ENCODE data around the gene CAST. TPM values are rescaled to one million over a fixed set of nuclear protein-coding genes. Genes with fewer than 3 reads are reported as not detected.

The CAST gene
- polyA plus RNA-seq, 1 experiment: 191 TPM

DNA sequence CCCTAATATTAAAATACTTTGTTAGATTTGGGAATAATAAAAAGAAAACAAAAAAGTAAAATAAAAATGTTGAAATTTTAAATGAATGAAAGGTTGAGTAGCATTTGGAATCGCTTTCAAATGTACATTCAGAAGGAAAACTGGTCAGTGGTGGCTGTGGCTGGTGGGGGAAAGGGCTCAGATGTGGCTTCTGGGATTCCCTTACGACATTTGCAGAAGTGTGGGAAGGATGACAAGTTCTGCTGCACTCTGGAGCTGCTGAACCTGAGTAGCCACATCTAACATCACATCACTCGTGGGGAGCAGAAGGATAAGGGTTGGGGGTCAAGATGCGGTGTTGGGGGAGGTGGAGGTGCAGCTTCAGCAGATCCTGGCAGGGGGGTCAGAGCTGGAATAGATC lies 25.6 kb upstream of the CAST start:
- POLR2A ChIA-PET: interaction anchor here (0.6 kb wide), 1 partner anchor 25 kb away, joined by 5 read pairs; no protein-coding TSS in a partner anchor

DNA sequence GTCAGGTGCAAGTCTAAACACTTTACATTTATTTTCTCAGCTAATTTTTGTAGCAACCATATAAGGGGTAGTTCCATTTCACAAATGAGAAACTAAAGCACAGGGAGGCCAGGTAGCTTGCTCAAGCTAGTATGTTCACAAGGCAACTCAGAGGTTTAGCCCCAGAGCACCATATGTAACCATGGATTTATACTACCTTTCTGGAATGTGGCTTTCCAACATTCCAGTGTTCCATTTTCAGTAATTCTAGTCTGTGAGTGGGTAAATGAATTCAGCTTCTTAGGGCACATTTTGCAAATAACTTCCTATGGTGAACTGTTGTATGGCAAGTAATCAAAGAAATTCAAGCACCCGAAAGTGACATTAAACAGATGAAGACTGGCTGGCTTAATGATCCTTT lies 25.0 kb upstream of the CAST start:
- no peak for DNase-seq (ENCODE audit: low read depth, low spot score)
- Histone ChIP-seq H3K4me3 (ENCODE audit: low read depth, low read length) (no peak overlapping the region), H3K27me3 (ENCODE audit: control insufficient read depth, insufficient read depth, low read length) (no peaks in the 10 kb centered on the region), H3K9me3 (ENCODE audit: control insufficient read depth, insufficient read depth, low read length) (no peaks in the 10 kb centered on the region), H3K27ac (ENCODE audit: low read depth, low read length) (no peak overlapping the region)
- TF ChIP-seq, protein P1, sequence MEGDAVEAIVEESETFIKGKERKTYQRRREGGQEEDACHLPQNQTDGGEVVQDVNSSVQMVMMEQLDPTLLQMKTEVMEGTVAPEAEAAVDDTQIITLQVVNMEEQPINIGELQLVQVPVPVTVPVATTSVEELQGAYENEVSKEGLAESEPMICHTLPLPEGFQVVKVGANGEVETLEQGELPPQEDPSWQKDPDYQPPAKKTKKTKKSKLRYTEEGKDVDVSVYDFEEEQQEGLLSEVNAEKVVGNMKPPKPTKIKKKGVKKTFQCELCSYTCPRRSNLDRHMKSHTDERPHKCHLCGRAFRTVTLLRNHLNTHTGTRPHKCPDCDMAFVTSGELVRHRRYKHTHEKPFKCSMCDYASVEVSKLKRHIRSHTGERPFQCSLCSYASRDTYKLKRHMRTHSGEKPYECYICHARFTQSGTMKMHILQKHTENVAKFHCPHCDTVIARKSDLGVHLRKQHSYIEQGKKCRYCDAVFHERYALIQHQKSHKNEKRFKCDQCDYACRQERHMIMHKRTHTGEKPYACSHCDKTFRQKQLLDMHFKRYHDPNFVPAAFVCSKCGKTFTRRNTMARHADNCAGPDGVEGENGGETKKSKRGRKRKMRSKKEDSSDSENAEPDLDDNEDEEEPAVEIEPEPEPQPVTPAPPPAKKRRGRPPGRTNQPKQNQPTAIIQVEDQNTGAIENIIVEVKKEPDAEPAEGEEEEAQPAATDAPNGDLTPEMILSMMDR (IDR thresholded peaks at IDR 0.05; ENCODE audit: low read depth, low read length): no peak
- POLR2A ChIA-PET: no interaction called here
- CTCF ChIA-PET: interaction anchor here (1.2 kb wide), 1 partner anchor 292 kb away, joined by 4 read pairs; no protein-coding TSS in a partner anchor

More for the DNA sequence above, 25.6 kb upstream of the CAST start:
- no peaks in the 10 kb centered on the region for H3K27me3 ChIP-seq (ENCODE audit: control insufficient read depth, insufficient read depth, low read length)
- DNase-seq (ENCODE audit: low read depth, low spot score): no peak
- H3K27ac ChIP-seq (ENCODE audit: low read depth, low read length): no peak overlapping the region
- CTCF ChIA-PET: no interaction called here
- H3K4me3 ChIP-seq (ENCODE audit: low read depth, low read length): no peak overlapping the region
- H3K9me3 ChIP-seq (ENCODE audit: control insufficient read depth, insufficient read depth, low read length): no peaks in the 10 kb centered on the region
- TF ChIP-seq, protein P1 (IDR thresholded peaks at IDR 0.05; ENCODE audit: low read depth, low read length): no peak

DNA sequence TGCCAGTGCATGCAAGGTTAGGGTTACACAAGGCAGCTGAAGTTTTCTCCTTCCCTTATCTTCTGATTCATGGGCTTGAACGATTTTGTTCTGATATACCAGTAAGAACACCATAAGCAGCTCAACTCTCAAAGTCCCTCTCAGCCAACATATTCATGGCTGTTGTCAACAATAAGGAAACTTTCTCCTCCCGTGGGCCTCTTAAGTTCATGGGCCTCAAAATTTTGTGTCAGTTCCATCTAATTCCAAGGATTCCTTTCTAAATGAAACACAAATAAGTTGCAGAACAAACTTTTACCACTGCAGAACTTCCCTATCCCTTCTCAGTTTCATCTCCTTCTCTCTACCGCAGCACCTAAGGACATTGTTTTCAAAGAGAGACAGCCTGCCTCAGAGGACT lies 23.6 kb upstream of the CAST start:
- POLR2A ChIA-PET: no interaction called here
- Histone ChIP-seq H3K9me3 (ENCODE audit: control insufficient read depth, insufficient read depth, low read length) (no peaks in the 10 kb centered on the region), H3K27ac (ENCODE audit: low read depth, low read length) (no peak overlapping the region), H3K27me3 (ENCODE audit: control insufficient read depth, insufficient read depth, low read length) (no peaks in the 10 kb centered on the region), H3K4me3 (ENCODE audit: low read depth, low read length) (no peak overlapping the region)
- TF ChIP-seq, protein P1 (IDR thresholded peaks at IDR 0.05; ENCODE audit: low read depth, low read length): no peak
- CTCF ChIA-PET: no interaction called here
- no peak for DNase-seq (ENCODE audit: low read depth, low spot score)

DNA sequence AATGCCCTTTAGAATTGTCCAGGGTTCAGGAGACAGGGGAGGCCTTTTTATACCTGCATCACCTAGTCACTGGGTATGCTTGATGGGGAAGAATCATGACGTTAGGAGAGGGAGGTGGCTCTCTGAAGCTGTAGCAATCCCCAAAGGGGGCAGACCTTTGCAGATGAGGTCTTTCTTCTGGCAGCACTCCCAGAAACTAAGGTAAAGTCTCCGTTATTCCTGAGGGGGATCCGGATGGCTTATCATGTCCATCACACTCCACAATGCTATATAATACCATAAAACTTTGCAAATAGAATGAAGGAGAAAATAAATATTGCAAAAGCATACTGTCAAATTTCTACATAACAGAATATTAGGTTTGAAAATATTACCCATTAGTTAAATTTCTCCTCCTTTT lies 21.5 kb upstream of the CAST start:
- TF ChIP-seq, protein P1 (IDR thresholded peaks at IDR 0.05; ENCODE audit: low read depth, low read length): no peak
- ChIA-PET POLR2A (interaction anchor here (0.5 kb wide), 1 partner anchor 363 kb away, joined by 3 read pairs; no protein-coding TSS in a partner anchor), CTCF (no interaction called here)
- DNase-seq (ENCODE audit: low read depth, low spot score): no peak
- no peak overlapping the region for H3K27ac ChIP-seq (ENCODE audit: low read depth, low read length)
- H3K9me3 ChIP-seq (ENCODE audit: control insufficient read depth, insufficient read depth, low read length): no peaks in the 10 kb centered on the region
- no peaks in the 10 kb centered on the region for H3K27me3 ChIP-seq (ENCODE audit: control insufficient read depth, insufficient read depth, low read length)
- no peak overlapping the region for H3K4me3 ChIP-seq (ENCODE audit: low read depth, low read length)

DNA sequence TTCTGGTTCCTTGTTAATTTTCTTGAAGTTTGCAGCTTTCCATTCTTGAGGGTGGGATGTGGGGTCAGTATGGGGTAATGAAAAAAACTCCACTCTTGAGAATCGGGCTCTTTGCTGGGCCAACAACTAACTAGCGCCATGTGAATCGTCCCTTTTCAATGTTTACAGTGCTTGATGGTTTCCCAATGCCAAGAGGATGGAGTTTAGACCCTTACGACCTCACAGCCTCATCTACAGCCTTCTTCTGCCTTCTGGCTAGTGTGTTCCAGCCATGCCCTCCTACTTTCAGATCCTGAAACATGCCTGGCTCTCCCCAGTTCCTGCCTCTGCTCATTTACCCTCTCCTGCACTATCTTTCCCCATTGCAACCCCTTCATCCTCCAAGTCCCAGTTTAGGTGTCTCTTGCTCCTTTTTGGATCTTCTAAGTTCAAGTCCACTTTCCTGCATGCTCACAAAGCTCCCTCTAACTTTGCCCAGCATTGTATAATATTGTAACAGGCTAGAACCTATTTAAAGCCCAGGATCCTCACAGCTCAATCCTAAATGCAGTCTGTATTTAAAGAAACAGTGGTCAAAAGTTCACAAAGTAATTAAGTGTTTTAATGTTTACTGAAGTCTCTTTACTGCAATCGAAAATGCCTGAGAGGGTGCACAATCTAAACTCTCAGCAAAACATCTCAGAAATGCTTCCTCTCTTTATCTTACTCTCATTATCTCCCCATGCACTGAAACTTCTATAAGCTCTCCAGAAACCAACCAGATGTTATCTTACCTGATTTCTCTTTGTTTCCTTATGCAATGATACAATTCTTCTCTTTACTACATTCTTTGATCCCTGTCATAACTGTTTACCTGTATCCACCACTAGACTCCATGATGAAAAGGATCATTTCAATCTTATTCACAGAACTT lies 20.6 kb upstream of the CAST start:
- Histone ChIP-seq H3K4me3 (ENCODE audit: low read depth, low read length) (no peak overlapping the region), H3K27me3 (ENCODE audit: control insufficient read depth, insufficient read depth, low read length) (no peaks in the 10 kb centered on the region), H3K9me3 (ENCODE audit: control insufficient read depth, insufficient read depth, low read length) (no peaks in the 10 kb centered on the region), H3K27ac (ENCODE audit: low read depth, low read length) (no peak overlapping the region)
- ChIA-PET POLR2A (interaction anchor here (0.5 kb wide), 1 partner anchor 364 kb away, joined by 3 read pairs; no protein-coding TSS in a partner anchor), CTCF (no interaction called here)
- no peak for DNase-seq (ENCODE audit: low read depth, low spot score)
- TF ChIP-seq, protein P1 (IDR thresholded peaks at IDR 0.05; ENCODE audit: low read depth, low read length): no peak

Data from AG04450 (cell line).